HG03439 (cell line): Measurements from ENCODE around the gene PPM1J.
"Not testable (repeated sequence)": the region's sequence is repeated elsewhere in the genome, so short reads cannot be mapped to it uniquely, and the experiment has no call there.

ENCODE experiments used
- ATAC-seq: cut with Tn5 transposase; IDR thresholded peaks from one replicate; pipeline ENCODE4 v1.9.1; 2021; ENCODE audit warnings: mild to moderate bottlenecking, moderate library complexity; ENCODE audit not compliant: unreplicated experiment

The PPM1J gene

GRCh38 chr1:112715264-112716053 is at the start of gene PPM1J:
Gene PPM1J (minus strand): TSS chr1:112715332. CDS start chr1:112715301, 31 bp downstream.
- peak; percentile 79 for ATAC-seq

GRCh38 chr1:112762541-112763500 is 47.7 kb upstream of the PPM1J start:
- no peak for ATAC-seq

- no peak for ATAC-seq
Measured at GRCh38 chr1:112761714-112762480, 46.8 kb upstream of the PPM1J start.

GRCh38 chr1:112759228-112759627 is 44.1 kb upstream of the PPM1J start:
- no peak for ATAC-seq

GRCh38 chr1:112754116-112754628 is 39.0 kb upstream of the PPM1J start:
- no peak for ATAC-seq

GRCh38 chr1:112748396-112748795 is 33.3 kb upstream of the PPM1J start:
- ATAC-seq, result no peak

- no peak for ATAC-seq
Measured at GRCh38 chr1:112744009-112744578, 29.0 kb upstream of the PPM1J start.

- ATAC-seq, result no peak
Measured at GRCh38 chr1:112743174-112744008, 28.3 kb upstream of the PPM1J start.

- no peak for ATAC-seq
Measured at GRCh38 chr1:112737573-112737972, 22.4 kb upstream of the PPM1J start.

GRCh38 chr1:112735752-112736151 is 20.6 kb upstream of the PPM1J start:
- ATAC-seq, result no peak

- no peak for ATAC-seq
Measured at GRCh38 chr1:112731451-112731850, 16.3 kb upstream of the PPM1J start.

- ATAC-seq, result no peak
Measured at GRCh38 chr1:112729909-112730308, 14.8 kb upstream of the PPM1J start.

- ATAC-seq, result not testable (repeated sequence)
Measured at GRCh38 chr1:112729011-112729410, 13.9 kb upstream of the PPM1J start.

- ATAC-seq, result not testable (repeated sequence)
Measured at GRCh38 chr1:112728306-112728971, 13.3 kb upstream of the PPM1J start.

GRCh38 chr1:112727716-112728115 is 12.6 kb upstream of the PPM1J start:
- no peak for ATAC-seq

GRCh38 chr1:112724240-112724639 is 9.1 kb upstream of the PPM1J start:
- not testable (repeated sequence) for ATAC-seq

GRCh38 chr1:112723511-112723839 is 8.3 kb upstream of the PPM1J start:
- no peak for ATAC-seq

GRCh38 chr1:112722601-112723510 is 7.7 kb upstream of the PPM1J start:
- ATAC-seq, result no peak
